GM19023 (cell line): Measurements from ENCODE around the gene FAM219A.
"Not testable (repeated sequence)": the region's sequence is repeated elsewhere in the genome, so short reads cannot be mapped to it uniquely, and the experiment has no call there.

Experiments
- ATAC-seq: cut with Tn5 transposase; IDR thresholded peaks from one replicate; pipeline ENCODE4 v1.9.1; 2021; ENCODE audit warnings: mild to moderate bottlenecking, moderate library complexity; ENCODE audit not compliant: unreplicated experiment

Gene FAM219A

DNA sequence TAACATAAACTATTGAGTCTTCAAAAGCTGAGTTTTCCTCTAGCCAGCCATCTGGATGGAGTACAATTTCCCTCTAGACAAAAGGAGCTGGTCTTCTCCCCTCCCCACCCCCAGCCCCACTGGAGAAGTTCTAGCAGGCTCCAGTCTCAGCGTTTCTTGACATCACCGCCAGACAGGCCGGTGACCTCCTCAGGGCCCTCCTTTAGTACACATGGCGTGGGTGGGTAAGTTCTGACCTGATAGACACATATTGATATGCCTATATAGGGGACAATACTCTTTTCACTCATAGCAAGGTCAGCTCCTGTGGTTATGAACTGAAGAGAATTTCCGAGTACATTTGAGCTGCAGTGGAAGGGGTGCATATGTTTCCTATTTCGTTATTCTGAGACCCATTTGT is 27.5 kb upstream of the FAM219A start:
- no peak for ATAC-seq

DNA sequence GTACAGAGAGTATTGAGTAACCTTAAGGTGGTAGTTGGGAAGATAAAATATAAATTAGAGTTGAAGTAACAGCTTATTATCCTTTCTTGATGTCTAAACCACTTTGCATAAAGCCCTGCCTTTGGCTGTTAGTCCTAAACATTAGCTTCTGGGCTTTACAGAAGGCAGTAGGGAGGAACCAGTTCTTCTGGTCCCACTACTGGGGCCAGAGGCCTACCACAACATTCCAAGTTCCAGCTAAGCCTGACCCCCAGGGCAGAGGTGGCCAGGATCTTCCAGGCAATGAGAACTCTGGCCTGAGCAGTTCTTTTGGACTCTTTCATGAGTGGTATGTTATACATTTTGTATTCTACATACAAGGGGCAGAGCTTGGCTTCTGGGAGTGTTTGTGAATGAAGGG is 26.3 kb upstream of the FAM219A start:
- ATAC-seq, result no peak

DNA sequence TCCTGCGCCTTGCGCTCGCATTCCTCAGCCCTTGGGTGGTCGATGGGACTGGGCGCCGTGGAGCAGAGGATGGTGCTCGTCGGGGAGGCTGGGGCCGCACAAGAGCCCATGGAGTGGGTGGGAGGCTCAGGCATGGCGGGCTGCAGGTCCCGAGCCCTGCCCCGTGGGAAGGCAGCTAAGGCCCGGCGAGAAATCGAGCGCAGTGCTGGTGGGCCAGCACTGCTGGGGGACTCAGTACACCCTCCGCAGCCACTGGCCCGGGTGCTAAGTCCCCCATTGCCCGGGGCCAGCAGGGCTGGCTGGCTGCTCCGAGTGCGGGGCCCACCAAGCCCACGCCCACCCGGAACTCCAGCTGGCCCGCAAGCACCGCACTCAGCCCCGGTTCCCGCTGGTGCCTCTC is 24.4 kb upstream of the FAM219A start:
- not testable (repeated sequence) for ATAC-seq

DNA sequence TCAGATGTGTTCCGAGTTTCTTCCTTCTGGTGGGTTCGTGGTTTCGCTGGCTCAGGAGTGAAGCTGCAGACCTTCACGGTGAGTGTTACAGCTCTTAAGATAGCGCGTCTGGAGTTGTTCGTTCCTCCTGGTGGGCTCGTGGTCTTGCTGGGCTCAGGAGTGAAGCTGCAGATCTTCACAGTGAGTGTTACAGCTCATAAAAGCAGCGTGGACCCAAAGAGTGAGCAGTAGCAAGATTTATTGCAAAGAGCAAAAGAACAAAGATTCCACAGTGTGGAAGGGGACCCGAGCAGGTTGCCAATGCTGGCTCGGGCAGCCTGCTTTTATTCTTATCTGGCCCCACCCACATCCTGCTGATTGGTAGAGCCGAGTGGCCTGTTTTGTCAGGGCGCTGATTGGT is 23.2 kb upstream of the FAM219A start:
- not testable (repeated sequence) for ATAC-seq

DNA sequence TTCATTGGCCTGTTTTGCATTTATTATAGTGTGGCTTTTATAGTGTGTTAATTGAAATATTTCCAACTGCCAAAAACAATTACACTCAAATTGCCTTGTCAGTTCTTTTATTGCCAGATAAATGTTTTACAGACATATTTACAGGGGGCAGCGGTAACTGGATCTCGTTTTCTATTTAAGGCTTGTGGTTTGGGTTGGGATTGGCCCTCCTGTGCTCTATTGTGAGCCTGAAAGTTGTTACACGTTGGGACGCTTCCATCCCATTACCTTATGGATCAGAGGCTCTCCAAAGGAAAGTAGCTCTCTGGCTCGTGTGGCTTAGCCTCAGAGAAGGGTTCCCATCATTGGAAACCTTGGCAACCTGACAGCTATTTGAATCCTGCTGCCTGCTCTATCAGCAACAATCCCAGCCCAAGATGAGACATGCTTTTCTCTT is 21.1 kb upstream of the FAM219A start:
- ATAC-seq, result no peak

DNA sequence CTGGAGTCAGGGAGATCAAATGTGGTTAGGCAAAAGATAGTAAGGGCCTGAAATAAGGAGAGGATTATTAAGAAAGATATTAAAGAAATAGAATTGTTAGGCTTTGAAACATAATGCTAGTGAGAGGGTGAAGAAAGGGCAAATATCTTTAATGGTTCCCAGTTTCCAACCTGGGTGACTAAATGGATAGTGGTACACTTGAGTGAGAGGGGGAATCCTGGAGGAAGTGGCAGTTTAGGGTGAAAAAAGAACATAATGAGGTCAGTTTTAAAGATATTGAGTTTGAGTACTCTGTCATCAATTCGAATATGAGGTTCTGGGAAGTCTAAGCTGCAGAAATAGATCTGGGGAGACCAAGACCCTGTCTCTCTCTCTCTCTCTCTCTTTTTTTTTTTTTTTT is 19.2 kb upstream of the FAM219A start:
- ATAC-seq, result no peak

DNA sequence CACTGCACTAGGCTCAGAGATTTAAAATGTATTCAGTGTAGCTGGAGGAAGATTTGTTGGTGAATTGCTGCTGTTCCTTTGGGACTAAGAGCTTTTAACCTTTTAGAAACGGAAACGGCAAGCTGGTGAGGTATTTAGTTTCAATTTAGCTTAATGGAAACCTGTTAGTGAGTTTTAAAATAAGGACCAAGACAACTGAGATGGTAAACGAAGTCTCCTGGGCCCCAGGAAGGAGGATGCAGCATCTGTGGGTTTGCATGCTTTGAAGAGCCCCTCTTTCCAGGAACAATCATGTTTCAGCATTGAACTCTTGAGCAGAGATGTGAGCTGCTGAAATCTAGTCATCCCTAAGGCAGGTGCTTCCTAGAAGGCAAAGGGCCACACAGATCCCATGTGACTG is 16.7 kb upstream of the FAM219A start:
- ATAC-seq, result no peak

DNA sequence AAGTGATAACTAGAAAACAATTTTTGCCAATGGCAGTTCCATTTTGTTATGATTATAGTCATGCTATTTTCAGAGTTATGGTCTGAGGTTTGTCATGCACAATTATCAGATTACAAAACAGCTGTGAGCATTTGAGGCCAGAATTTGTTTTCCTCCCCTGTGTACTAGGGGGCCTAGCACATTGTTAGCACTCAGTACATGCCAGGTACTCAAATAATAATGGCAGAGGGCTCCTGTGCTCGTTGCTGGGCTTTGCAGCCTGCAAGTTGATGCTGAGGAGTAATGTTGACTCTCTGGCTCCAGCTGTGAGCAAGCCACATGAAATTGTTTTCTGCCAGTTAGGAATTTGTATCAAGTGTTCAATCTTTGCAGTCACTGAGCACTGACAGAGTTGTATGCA is 7.1 kb upstream of the FAM219A start:
- ATAC-seq, result no peak

DNA sequence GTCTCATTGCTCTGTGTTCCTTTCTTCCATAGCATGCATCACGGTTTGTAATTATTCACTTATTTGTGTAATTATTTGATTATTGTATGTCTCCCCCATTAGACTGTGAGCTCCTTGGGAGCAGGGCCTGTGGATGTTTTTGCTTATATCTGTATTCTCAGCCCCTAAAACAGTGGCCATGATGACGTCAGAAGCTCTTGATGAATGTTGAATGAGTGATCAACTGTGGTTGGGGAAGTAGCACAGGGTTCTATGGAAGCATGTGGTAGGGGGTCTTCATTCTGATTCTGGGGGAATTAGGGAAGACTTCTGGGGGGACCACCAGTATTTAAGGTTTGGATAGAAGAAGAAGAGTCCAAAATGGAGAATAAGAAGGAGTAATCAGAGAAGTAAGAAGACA is 6.2 kb upstream of the FAM219A start:
- ATAC-seq, result no peak

DNA sequence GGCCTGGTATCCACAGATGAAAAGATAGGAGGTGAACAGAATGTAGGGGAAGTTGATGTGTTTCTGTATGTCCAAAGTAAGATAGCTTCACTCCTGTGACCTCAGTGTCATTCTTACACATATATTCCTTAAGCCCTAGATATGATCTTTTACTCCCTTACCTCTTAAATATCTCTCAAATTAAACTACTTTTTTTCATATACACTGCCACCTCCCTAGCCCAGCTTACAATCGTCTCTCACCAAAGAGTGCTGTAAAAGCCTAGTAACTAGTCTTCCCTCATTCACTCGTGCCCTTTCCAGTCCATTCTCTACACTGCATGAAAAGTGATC is 5.5 kb upstream of the FAM219A start:
- no peak for ATAC-seq

DNA sequence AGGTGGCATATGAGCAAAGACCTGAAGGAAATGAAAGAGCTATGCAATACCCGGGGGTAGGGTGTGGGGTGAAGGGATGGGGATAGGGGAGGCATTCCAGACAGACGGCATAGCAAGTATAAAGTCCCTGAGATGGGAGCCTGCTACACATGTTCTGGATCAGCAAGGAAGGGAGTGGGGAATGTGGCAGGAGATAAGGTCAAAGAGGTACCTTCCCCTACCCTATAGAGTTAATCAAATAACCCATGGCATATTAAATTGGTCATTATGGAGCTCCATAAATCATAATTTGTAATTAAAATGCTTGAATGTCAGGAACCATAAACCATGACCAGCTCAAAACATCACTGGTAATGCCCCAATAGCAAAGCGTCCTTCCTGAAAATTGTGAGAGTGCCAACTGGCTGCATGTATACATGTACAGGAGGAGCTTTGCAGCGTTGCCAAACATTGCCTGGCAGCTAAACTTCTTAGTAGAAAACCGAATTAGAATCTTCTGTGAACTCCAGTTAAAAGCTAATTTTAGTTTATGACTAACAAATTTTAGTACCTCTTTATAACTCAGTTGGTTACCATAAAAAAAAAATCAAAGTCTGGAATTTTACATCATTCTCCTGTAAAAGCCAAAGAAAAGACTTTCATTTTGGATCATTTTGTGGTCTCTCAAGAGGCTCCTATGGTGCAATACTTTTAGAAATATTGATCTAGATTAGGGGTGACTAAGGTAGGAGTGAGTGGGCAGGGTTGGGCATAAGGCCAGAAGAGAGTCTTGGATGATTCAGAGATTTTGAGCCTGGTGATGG is 4.9 kb upstream of the FAM219A start:
- ATAC-seq, result no peak

DNA sequence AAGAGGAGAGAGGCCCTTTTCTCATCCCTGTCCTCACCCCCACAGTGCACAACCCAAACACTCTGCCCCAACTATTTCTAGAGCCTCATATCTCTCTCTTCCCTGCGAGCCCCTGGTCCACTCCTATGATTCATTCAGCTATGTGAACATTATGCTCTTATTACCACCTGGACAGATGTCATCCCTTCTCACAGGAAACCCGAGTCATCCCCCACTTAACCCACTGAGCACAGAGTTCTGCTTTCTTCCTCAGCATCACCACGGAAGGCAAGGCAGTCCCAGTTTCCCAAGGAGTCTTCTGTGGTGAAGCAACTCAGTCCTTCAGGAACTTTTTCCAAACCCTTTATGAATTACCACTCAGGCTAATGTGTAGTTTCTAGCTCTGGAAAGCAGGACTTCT is 1.6 kb upstream of the FAM219A start:
- no peak for ATAC-seq

DNA sequence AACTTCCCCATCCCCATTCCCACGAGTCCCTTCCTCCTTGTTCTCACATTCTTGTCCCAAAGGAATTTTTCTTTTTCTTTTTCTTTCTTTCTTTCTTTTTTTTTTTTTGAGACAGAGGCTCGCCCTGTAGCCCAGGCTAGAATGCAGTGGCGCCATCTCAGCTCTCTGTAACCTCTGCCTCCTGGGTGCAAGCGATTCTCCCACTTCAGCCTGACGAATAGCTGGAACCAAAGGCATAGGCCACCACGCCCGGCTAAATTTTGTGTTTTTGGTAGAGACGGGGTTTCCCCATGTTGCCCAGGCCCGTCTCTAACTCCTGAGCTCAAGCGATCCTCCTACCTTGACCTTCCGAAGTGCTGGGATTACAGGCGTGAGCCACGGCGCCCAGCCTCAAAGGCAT is 986 bp upstream of the FAM219A start:
- no peak for ATAC-seq

DNA sequence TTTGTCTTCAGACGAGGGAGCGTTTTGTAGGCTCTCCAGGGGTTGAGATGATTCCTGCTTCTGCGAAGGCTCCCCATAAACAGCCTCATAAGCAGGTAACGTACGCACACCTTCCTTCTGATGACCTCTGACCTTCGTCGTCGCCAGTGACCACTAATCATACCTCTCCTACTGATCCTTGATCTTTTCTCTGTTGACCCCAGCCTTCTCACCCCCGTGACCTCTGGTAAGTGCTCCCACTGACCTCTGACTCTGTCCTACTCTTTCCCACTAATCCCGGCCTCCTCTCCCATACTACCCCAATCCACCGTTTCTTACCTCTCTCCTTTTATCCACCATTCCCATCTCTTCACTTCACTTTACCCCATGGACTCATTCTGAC is 580 bp upstream of the FAM219A start:
- no peak for ATAC-seq

DNA sequence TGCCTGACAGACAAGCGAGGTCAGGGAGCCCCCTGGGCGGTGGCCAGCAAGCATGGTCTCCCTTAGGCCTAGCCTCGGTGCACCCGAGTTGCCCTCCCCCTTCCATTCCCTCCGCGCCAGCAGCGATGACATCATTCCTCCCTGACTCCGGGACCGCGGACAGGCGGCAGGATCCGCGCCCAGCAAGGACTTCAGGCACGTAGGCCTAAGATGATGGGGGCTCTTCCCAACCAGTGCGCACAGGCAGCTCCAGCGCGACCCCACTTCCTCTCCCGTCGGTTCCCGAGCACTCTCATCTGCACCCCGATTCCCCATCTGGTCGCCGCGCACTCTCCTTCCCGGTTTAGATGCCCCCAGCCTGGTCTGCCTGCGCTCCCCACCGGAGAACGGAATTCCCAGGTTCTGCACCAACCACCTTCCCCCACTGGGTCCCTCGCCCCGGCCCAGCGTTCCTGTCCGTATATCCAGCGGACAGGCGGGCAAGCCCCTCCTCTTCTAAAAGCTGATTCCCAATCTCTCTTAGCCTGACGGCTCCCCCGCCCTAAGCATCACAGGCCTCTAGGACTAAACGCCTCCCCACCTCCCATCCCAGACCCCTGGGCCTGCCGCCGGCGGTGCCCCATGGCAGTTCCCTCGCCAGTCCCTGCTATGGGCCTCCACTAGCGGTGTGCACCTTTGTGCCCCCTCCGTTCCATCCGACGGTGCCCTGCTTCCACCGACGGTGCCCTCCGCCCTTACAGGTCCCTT is 931 bp downstream of the FAM219A start:
- no peak for ATAC-seq

DNA sequence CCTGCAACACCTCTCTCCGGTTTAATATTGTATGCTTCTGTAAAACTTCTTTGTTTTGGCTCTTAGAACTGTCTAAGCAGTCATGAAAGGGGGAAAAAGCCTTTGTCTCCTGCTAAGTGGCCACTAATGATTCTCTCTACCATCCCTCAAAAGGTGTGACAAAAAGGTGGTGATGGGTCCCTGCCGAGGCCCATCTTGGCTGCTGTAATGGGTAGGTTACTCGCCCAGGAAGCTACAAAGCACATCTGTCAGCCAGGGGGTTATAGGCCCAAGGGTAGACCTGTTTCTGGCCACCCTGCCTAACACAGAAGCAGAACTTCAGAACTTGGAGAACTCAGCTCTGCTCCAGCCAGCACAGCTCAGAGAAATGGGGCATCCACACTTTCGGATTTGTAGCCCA is 1.6 kb downstream of the FAM219A start:
- no peak for ATAC-seq

DNA sequence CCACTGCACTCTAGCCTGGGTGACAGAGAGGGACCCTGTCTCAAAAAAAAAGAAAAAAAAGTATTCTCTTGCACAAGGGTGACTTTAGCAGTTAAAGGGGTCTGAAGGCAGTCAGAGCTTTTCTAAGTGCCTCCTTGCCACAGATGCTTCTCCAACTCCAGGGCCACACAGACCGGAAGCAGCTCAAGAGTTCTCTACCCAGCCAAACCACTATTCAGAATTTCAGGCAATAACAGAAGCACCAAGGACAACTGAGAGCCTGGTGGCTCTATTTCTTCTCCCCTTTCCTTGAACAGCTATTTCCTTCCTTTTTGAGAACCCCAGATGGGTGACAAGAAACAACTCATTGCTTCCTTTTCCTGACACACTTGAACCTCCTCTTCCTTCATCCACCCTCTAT is 2.2 kb downstream of the FAM219A start:
- no peak for ATAC-seq

DNA sequence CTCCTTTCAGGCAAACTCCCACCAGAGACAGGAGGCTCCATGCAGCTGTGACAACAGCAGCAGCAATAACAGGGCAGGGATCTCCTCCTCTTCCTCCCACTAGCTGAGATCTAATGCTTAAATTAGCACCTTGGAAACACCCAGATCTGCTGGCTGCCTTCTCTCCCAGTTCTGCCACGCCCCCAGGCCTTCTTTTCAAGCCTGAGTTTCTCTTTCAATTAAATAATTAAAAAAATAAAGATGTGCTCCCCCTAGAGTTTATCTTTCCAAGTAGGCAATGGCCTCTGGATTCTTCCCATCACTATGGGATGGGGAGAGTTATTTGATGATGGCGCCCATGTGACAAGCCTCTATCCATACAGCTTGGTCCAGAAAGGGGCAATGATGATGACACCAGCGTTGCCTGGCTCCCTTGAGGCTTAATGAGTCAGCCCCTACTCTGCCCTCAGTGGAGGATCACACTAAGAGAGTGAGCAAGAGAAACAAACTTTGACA is 3.8 kb downstream of the FAM219A start:
- ATAC-seq, result no peak

DNA sequence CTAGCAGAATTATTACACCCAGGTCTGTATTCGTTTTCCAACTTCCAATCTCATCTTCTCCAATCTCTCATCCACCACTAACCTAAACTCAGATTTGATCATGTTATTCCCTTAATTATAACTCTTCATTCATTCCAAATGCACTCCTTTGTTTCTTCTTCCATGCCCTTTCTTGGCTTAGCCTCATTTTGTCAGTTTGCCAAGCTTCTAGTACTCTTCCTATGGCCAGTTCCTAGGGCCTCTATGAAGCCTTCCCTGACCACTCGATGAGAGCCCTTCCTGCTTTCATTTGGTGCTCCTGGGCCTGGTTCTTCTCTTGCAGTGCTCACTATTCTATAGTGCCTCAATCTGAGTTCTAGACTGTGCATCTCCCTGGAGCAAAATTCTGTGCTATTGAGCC is 5.8 kb downstream of the FAM219A start:
- ATAC-seq, result no peak

DNA sequence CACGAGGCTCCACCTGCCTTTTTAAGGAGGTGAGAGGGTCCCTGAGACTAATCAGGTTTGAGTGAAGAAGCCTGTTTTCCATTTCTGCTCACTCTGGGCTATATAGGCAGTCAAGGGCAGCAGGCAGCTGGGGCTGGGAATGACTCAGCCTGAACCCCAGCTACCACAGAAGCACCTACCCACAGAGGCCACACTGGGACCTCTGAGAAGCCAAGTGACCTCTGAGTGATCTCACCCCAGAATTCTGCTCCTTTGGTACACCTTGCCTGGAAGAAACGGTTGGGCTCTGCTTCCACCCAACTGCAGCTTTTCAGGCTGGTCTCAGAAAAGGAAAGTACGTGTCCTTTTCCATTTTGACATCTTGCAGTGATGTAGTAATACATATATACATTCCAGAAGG is 6.8 kb downstream of the FAM219A start:
- ATAC-seq, result peak; percentile 72

DNA sequence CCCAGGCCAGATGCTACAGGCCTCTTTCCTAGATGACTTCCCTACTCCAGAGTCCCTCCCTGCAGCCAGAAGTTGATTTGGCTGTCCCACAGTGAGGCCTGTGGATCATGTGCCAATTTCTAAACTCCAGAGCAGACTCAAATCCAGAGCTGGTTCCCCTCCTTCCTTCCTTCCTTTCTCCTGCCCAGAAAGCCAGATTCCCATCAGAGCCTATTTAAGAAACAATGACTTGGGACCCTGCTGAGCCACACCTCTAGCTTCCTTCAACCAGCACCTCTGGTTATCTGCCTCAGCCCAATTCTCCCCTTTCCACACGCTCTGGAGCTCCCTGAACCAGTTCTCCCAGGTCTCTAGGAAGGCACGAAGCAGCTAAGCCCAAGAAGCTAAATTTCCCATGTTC is 7.2 kb downstream of the FAM219A start:
- ATAC-seq, result no peak

DNA sequence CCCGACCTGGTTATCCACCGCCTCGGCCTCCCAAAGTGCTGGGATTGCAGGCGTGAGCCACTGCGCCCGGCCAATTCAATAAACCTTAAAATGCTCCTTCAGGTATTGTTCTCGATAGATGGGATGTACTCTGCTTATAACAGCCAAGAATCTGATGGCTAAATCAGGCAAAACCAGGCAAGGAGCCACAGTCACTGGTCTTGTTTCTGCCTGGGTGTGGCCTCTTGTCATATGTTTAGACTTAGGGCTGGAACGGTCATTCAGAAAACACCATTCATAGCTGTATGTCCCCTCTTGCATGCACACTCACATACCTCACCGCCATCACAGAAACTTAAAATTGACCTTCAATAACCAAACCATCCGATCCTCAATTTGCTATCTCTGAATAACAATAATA is 7.7 kb downstream of the FAM219A start:
- ATAC-seq, result no peak

DNA sequence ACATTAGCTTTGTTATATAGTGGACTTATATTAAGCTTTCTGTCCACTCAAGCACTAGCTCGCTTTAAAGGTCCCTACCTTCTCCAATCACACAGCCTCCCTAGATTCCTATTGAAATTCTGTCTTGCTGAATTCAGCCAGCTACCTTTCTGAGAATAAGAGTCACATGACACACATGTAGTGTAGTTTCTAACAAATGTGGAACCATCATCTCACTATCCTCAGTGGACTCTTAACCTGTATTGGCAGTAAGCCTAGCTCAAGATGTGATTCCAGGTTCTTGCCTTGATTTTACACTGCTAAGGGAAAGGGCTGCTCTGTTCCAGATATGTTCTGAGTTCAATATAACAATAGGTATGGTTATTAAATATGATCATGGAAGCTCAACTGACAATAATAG is 11.4 kb downstream of the FAM219A start:
- ATAC-seq, result no peak
